Prostate gland (tissue), 2 donors: ENCODE results near the gene PCLO.

Source experiments
- CTCF ChIP-seq, 4 experiments: fragments of 200-600 bp in 2 of 4; fragments of 450-650 bp in 2 of 4; sonication (generic) in 2 of 4; IDR thresholded peaks; 1 replicate in 3 of 4; 2 replicates in 1 of 4; pipeline ENCODE4 v1.5.1; 2016 to 2019; ENCODE audit warnings: antibody characterized with exemption in 4 of 4, mild to moderate bottlenecking in 2 of 4, moderate library complexity in 2 of 4
- POLR2A ChIP-seq: fragments of 450-650 bp; IDR thresholded peaks from one replicate; pipeline ENCODE4 v1.6.1; 2016; ENCODE audit warnings: antibody characterized with exemption, mild to moderate bottlenecking

- TF ChIP-seq CTCF (IDR thresholded peaks at IDR 0.05): no peak
- TF ChIP-seq POLR2A: no peak
Observed at GRCh38 chr7:82859106-82859850, 303.4 kb downstream of the PCLO start.
